Activated B cell treated with CpG ODN at 0.5 μM for 24 hours (primary cell): ENCODE data around the gene BRI3. TPM values are rescaled to one million over a fixed set of nuclear protein-coding genes. Genes with fewer than 3 reads are reported as not detected.

Source experiments
- ATAC-seq: fragments of 200-7000 bp; cut with Tn5 transposase; one replicate; pipeline ENCODE4 v1.10.0; 2021; ENCODE audit warnings: low read depth, mild to moderate bottlenecking, moderate library complexity
- CTCF ChIA-PET: fragments of 350-600 bp; sonication (Branson Sonifier 250); formaldehyde crosslinking; loops from one replicate; lab custom pipeline; 2021; ENCODE audit warnings: antibody characterized with exemption; lab: Charles Lee
- POLR2A ChIA-PET: fragments of 350-600 bp; sonication (Branson Sonifier 250); formaldehyde crosslinking; loops from one replicate; lab custom pipeline; 2021; ENCODE audit warnings: antibody characterized with exemption; lab: Charles Lee
- DNase-seq: peaks from one replicate; pipeline ENCODE4 v3.0.0; 2022
- H3K27ac Mint-ChIP-seq: one replicate; pipeline ENCODE4 v1.8.0; 2020; ENCODE audit warnings: mixed read lengths
- H3K27me3 Mint-ChIP-seq: one replicate; pipeline ENCODE4 v1.8.0; 2021; ENCODE audit warnings: mixed read lengths
- H3K36me3 Mint-ChIP-seq: one replicate; pipeline ENCODE4 v1.8.0; 2021; ENCODE audit warnings: low read depth, mixed read lengths
- H3K4me1 Mint-ChIP-seq: one replicate; pipeline ENCODE4 v1.8.0; 2021; ENCODE audit warnings: mixed read lengths
- H3K4me3 Mint-ChIP-seq: one replicate; pipeline ENCODE4 v1.8.0; 2020; ENCODE audit warnings: mild to moderate bottlenecking, mixed read lengths
- H3K9me3 Mint-ChIP-seq: one replicate; pipeline ENCODE4 v1.8.0; 2020; ENCODE audit warnings: mixed read lengths
- CTCF ChIP-seq: fragments of 200-600 bp; IDR thresholded peaks from one replicate; pipeline ENCODE4 v1.8.0; 2022; ENCODE audit warnings: antibody characterized with exemption, mild to moderate bottlenecking
- intact Hi-C: fragments of 100-400 bp; cut with micrococcal nuclease; formaldehyde crosslinking; loops from one replicate; pipeline ENCODE4 v1.15.1; 2024
- total RNA-seq: library from RNA; stranded (reverse); gene quantifications from 2 replicates; pipeline ENCODE4 v1.2.3, GENCODE V29; 2022

BRI3 gene
- total RNA-seq, 1 donor from 2014 or later, result 53.7 TPM

GRCh38 chr7:98329791-98330373 is 48.4 kb downstream of the BRI3 start:
- CTCF ChIA-PET, result no interaction called here
- DNase-seq, result no peak
- POLR2A ChIA-PET, result interaction anchor here (0.5 kb wide), 1 partner anchor 109 kb away, joined by 3 read pairs; no protein-coding TSS in a partner anchor
- intact Hi-C loops, result no loop called here
- H3K27ac Mint-ChIP-seq, result no peak overlapping the region
- H3K36me3 Mint-ChIP-seq, result no peaks in the 10 kb centered on the region
- no peak for ATAC-seq
- no peak overlapping the region for H3K4me3 Mint-ChIP-seq
- no peaks in the 10 kb centered on the region for H3K27me3 Mint-ChIP-seq
- H3K9me3 Mint-ChIP-seq, result peaks cover 5% of the 10 kb centered on the region
- H3K4me1 Mint-ChIP-seq, result no peaks in the 10 kb centered on the region
- no peak for TF ChIP-seq CTCF

GRCh38 chr7:98330926-98331529 is 49.5 kb downstream of the BRI3 start:
- intact Hi-C loops, result no loop called here
- H3K9me3 Mint-ChIP-seq, result peaks cover 5% of the 10 kb centered on the region

GRCh38 chr7:98334081-98334480 is 52.6 kb downstream of the BRI3 start:
- H3K4me3 Mint-ChIP-seq, result no peak overlapping the region
- DNase-seq (no peak), ATAC-seq (no peak)
- H3K36me3 Mint-ChIP-seq, result no peaks in the 10 kb centered on the region
- H3K4me1 Mint-ChIP-seq, result no peaks in the 10 kb centered on the region
- ChIA-PET POLR2A (no interaction called here), CTCF (no interaction called here)
- no peak overlapping the region for H3K27ac Mint-ChIP-seq
- peaks cover 3% of the 10 kb centered on the region for H3K27me3 Mint-ChIP-seq
- intact Hi-C loops, result no loop called here
- peaks cover 8% of the 10 kb centered on the region for H3K9me3 Mint-ChIP-seq
- no peak for TF ChIP-seq CTCF

More at GRCh38 chr7:98330926-98331529, 49.5 kb downstream of the BRI3 start:
- no peak overlapping the region for H3K27ac Mint-ChIP-seq
- ChIA-PET CTCF (no interaction called here), POLR2A (interaction anchor here (0.7 kb wide), 1 partner anchor 11 kb away, joined by 6 read pairs; no protein-coding TSS in a partner anchor)
- no peaks in the 10 kb centered on the region for H3K4me1 Mint-ChIP-seq
- ATAC-seq (no peak), DNase-seq (no peak)
- no peak overlapping the region for H3K4me3 Mint-ChIP-seq
- TF ChIP-seq CTCF, result no peak
- no peaks in the 10 kb centered on the region for H3K36me3 Mint-ChIP-seq
- H3K27me3 Mint-ChIP-seq, result peaks cover 3% of the 10 kb centered on the region

- Mint-ChIP-seq H3K27ac (no peak overlapping the region), H3K4me1 (no peaks in the 10 kb centered on the region), H3K9me3 (peaks cover 8% of the 10 kb centered on the region), H3K4me3 (no peak overlapping the region), H3K27me3 (peaks cover 3% of the 10 kb centered on the region), H3K36me3 (no peaks in the 10 kb centered on the region)
- POLR2A ChIA-PET, result no interaction called here
- CTCF ChIA-PET, result no interaction called here
- no peak for ATAC-seq
- intact Hi-C loops, result no loop called here
- TF ChIP-seq CTCF, result no peak
- no peak for DNase-seq
Measured at GRCh38 chr7:98335411-98335977, 54.0 kb downstream of the BRI3 start.

- H3K27ac Mint-ChIP-seq, result no peak overlapping the region
- no peaks in the 10 kb centered on the region for H3K4me1 Mint-ChIP-seq
- POLR2A ChIA-PET, result no interaction called here
- peaks cover 3% of the 10 kb centered on the region for H3K27me3 Mint-ChIP-seq
- TF ChIP-seq CTCF, result no peak
- CTCF ChIA-PET, result no interaction called here
- intact Hi-C loops, result no loop called here
- peaks cover 5% of the 10 kb centered on the region for H3K9me3 Mint-ChIP-seq
- DNase-seq (no peak), ATAC-seq (no peak)
- H3K4me3 Mint-ChIP-seq, result no peak overlapping the region
- no peaks in the 10 kb centered on the region for H3K36me3 Mint-ChIP-seq
Measured at GRCh38 chr7:98338441-98338840, 57.0 kb downstream of the BRI3 start.
